AG04450 (cell line): ENCODE results near the gene PCDHGA8. TPM values are rescaled to one million over a fixed set of nuclear protein-coding genes. Genes with fewer than 3 reads are reported as not detected.
A peak's percentile ranks its signal among the peaks of the same experiment; 100 is the strongest.
"Not testable (repeated sequence)": the region's sequence is repeated elsewhere in the genome, so short reads cannot be mapped to it uniquely, and the experiment has no call there.

Source experiments
- CTCF ChIA-PET: fragments of 300-600, 350-600 bp; formaldehyde crosslinking; extraction: SDS; loops from one replicate; lab custom pipeline; 2022; ENCODE audit warnings: antibody characterized with exemption, inconsistent platforms; lab: Charles Lee
- POLR2A ChIA-PET: fragments of 350-600 bp; formaldehyde crosslinking; extraction: SDS; loops from one replicate; lab custom pipeline; 2021; ENCODE audit warnings: antibody characterized with exemption, inconsistent platforms; lab: Yijun Ruan, JAX
- DNase-seq: peaks from one replicate; pipeline ENCODE4 v3.0.0-alpha.2; 2011; ENCODE audit warnings: low read depth, low spot score
- H3K27ac ChIP-seq: one replicate; pipeline ENCODE4 v1.5.1; 2012; ENCODE audit warnings: low read depth, low read length, control low read depth
- H3K27me3 ChIP-seq: one replicate; pipeline ENCODE4 v1.6.0; 2012; ENCODE audit warnings: low read length; ENCODE audit not compliant: control insufficient read depth, insufficient read depth
- H3K4me3 ChIP-seq: 2 replicates; pipeline ENCODE4 v1.5.1; 2011; ENCODE audit warnings: mild to moderate bottlenecking, low read depth, low read length, control low read depth
- H3K9me3 ChIP-seq: 2 replicates; pipeline ENCODE4 v1.5.1; 2012; ENCODE audit warnings: low read length; ENCODE audit not compliant: control insufficient read depth, insufficient read depth
- CTCF ChIP-seq: IDR thresholded peaks from 2 replicates; pipeline ENCODE4 v1.5.1; 2011; ENCODE audit warnings: low read depth, low read length, control low read depth, inconsistent platforms
- polyA plus RNA-seq: library from polyadenylated mRNA; depleted of rRNA; stranded (reverse); fragments of >200 nt; gene quantifications from 2 replicates; pipeline ENCODE4 v1.2.3, GENCODE V29; 2011

Gene PCDHGA8
- polyA plus RNA-seq, 1 experiment = 0.93 TPM

GRCh38 chr5:141382469-141383294 lies 9.8 kb upstream of the PCDHGA8 start, which contains the start of gene PCDHGA7:
PCDHGA7 (plus strand) TSS chr5:141382742; CDS start chr5:141382900, 158 bp downstream.
- H3K27me3 ChIP-seq = peaks cover 6% of the 10 kb centered on the region
- no peak within 1 kb of the TSS for H3K27ac ChIP-seq
- H3K9me3 ChIP-seq = peaks cover 42% of the 10 kb centered on the region
- peak within 1 kb of the TSS; percentile 58 for H3K4me3 ChIP-seq
- peak; percentile 43 for TF ChIP-seq CTCF
- ChIA-PET POLR2A (no interaction called here), CTCF (interaction anchor here (0.7 to 3.5 kb wide), 12 partner anchors 9 to 185 kb away, joined by 3 to 22 read pairs (median 4); partner anchors contain the start of genes PCDHGA1, PCDHGA10, PCDHGB1 and PCDHGB3)
- DNase-seq = no peak

DNA sequence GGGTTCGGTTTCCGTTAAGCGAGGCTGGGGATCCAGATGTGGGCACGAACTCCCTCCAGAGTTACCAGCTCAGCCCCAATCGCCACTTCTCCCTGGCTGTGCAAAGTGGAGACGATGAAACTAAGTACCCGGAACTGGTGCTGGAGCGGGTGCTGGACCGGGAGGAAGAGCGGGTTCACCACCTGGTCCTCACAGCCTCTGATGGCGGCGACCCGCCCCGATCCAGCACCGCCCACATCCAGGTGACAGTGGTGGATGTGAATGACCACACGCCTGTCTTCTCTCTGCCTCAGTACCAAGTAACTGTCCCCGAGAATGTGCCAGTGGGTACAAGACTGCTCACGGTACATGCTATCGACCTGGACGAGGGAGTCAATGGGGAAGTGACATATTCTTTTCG lies 9.1 kb upstream of the PCDHGA8 start:
- no peak overlapping the region for H3K27ac ChIP-seq
- H3K9me3 ChIP-seq = peaks cover 43% of the 10 kb centered on the region
- ChIA-PET CTCF (interaction anchor here (0.8 to 3.5 kb wide), 8 partner anchors 13 to 184 kb away, joined by 3 to 22 read pairs (median 4); partner anchors contain the start of genes PCDHGA10, PCDHGB1 and PCDHGB3), POLR2A (no interaction called here)
- peaks cover 6% of the 10 kb centered on the region for H3K27me3 ChIP-seq
- no peak for TF ChIP-seq CTCF
- no peak for DNase-seq
- peak overlapping the region; percentile 58; the same call in 1 of the 2 replicates for H3K4me3 ChIP-seq

DNA sequence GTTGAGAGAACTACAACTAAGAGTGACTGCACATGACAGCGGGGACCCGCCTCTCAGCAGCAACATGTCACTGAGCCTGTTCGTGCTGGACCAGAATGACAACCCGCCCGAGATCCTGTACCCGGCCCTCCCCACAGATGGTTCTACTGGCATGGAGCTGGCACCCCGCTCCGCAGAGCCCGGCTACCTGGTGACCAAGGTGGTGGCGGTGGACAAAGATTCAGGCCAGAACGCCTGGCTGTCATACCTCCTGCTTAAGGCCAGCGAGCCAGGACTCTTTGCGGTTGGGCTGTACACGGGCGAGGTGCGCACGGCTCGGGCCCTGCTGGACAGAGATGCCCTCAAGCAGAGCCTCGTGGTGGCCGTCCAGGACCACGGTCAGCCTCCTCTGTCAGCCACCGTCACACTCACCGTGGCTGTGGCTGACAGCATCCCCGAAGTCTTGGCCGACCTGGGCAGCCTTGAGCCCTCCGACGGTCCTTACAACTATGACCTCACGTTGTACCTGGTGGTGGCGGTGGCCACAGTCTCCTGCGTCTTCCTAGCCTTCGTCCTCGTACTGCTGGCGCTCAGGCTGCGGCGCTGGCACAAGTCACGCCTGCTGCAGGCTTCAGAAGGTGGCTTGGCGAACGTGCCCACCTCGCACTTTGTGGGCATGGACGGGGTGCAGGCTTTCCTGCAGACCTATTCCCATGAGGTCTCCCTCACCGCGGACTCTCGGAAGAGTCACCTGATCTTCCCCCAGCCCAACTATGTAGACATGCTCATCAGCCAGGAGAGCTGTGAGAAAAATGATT lies 7.8 kb upstream of the PCDHGA8 start:
- ChIA-PET CTCF (interaction anchor here (1.4 to 4.8 kb wide), 2 partner anchors 15 to 174 kb away, joined by 3 to 20 read pairs; no protein-coding TSS in a partner anchor), POLR2A (no interaction called here)
- no peak for DNase-seq
- H3K27ac ChIP-seq = no peak overlapping the region
- H3K27me3 ChIP-seq = peaks cover 6% of the 10 kb centered on the region
- H3K9me3 ChIP-seq = peaks cover 56% of the 10 kb centered on the region
- no peak overlapping the region for H3K4me3 ChIP-seq
- no peak for TF ChIP-seq CTCF

- TF ChIP-seq CTCF = peak; percentile 43
- DNase-seq, H3K27me3 ChIP-seq, POLR2A ChIA-PET, H3K27ac ChIP-seq: not testable (repeated sequence)
- CTCF ChIA-PET = interaction anchor here (0.7 to 4.8 kb wide), 3 partner anchors 57 to 176 kb away, joined by 3 to 20 read pairs (median 16); partner anchors contain the start of gene PCDHGA1
- H3K9me3 ChIP-seq = peaks cover 56% of the 10 kb centered on the region
- H3K4me3 ChIP-seq = peak within 1 kb of the TSS; percentile 31; the same call in 1 of the 2 replicates
Measured at GRCh38 chr5:141387557-141388311, 4.7 kb upstream of the PCDHGA8 start, which contains the start of gene PCDHGB4. PCDHGB4 (plus strand) TSS chr5:141387698; CDS start chr5:141387885, 187 bp downstream.
